ENCODE measurements around the gene DRD4. TPM values are rescaled to one million over a fixed set of nuclear protein-coding genes. Genes with fewer than 3 reads are reported as not detected.

DRD4 gene
- total and polyA plus RNA-seq, 2 of the 8 experiments (the other 6 are each of a cell fraction or from before 2014, with no cell fraction given), result 3.4 to 4.9 TPM

GRCh38 chr11:629237-629583 is 7.9 kb upstream of the DRD4 start:
- Histone ChIP-seq H3K18ac (ENCODE audit: extremely low read depth, low read length) (no peak overlapping the region), H3K23me2 (ENCODE audit: low read depth, low read length) (no peaks in the 10 kb centered on the region; the same call in 1 of the 2 replicates), H3K4me2 (ENCODE audit: insufficient read depth in 1 of 2, low read depth in 2 of 2, low read length in 2 of 2) (no peak overlapping the region), H3K4ac (replicated peaks; ENCODE audit: insufficient read length, low read depth, low read length) (no peak overlapping the region), H3K4me1 (replicated peaks in 1 of 4; ENCODE audit: control insufficient read depth in 3 of 4, insufficient read depth in 4 of 4, low read length in 3 of 4) (peaks cover 0 to 6% (median under 1%) of the 10 kb centered on the region in 4 experiments; a peak in 2 of 7 replicates), H2AK5ac (ENCODE audit: low read depth, low read length) (no peak overlapping the region), H4K20me1 (replicated peaks in 1 of 2; ENCODE audit: control insufficient read depth in 1 of 2, insufficient read depth in 2 of 2, low read length in 2 of 2) (peaks cover 0 to 7% of the 10 kb centered on the region in 2 experiments), H2BK5ac (ENCODE audit: low read depth, low read length) (no peak overlapping the region), H2BK12ac (ENCODE audit: low read depth, low read length) (no peak overlapping the region), H2AFZ (ENCODE audit: low read length) (no peak overlapping the region), H3K14ac (ENCODE audit: insufficient read length) (no peak overlapping the region), H3K79me2 (ENCODE audit: control insufficient read depth in 1 of 2, insufficient read depth in 2 of 2, low read length in 2 of 2) (no peaks in the 10 kb centered on the region), H3K9me3 (ENCODE audit: insufficient read depth in 2 of 2, low read depth in 1 of 2, low read length in 1 of 2) (no peaks in the 10 kb centered on the region), H4K91ac (replicated peaks; ENCODE audit: insufficient read length, low read length) (no peak overlapping the region), H2BK120ac (replicated peaks; ENCODE audit: low read depth, low read length) (no peak overlapping the region), H4K5ac (ENCODE audit: insufficient read length, low read depth, low read length) (no peak overlapping the region), H3K4me3 (ENCODE audit: extremely low read depth in 1 of 4, insufficient read depth in 2 of 4, low read depth in 3 of 4, low read length in 4 of 4) (no peak overlapping the region), H4K8ac (ENCODE audit: extremely low read depth, insufficient read depth, low read length) (no peak overlapping the region), H3K79me1 (ENCODE audit: low read depth, low read length) (no peaks in the 10 kb centered on the region), H3K56ac (replicated peaks; ENCODE audit: insufficient read length, low read depth, low read length) (no peak overlapping the region), H2BK20ac (ENCODE audit: low read length) (no peak overlapping the region), H2BK15ac (ENCODE audit: low read length) (no peak overlapping the region), H3K27me3 (replicated peaks in 1 of 4; ENCODE audit: control insufficient read depth in 3 of 4, extremely low read depth in 1 of 4, insufficient read depth in 3 of 4, low read length in 3 of 4) (peaks cover 3 to 14% (median 10%) of the 10 kb centered on the region in 4 experiments; a peak in 6 of 7 replicates), H3K9ac (replicated peaks in 1 of 4; ENCODE audit: extremely low read depth in 1 of 4, low read depth in 3 of 4, low read length in 3 of 4) (no peak overlapping the region), H3K23ac (ENCODE audit: insufficient read length) (no peak overlapping the region), H3K27ac (ENCODE audit: low read depth, low read length) (no peak overlapping the region), H3K36me3 (ENCODE audit: control insufficient read depth in 2 of 4, insufficient read depth in 4 of 4, low read length in 3 of 4) (no peaks in the 10 kb centered on the region)
- CTCF ChIA-PET (ENCODE audit: partially characterized antibody), result interaction anchor here (0.7 kb wide), 1 partner anchor 61 kb away, joined by 3 read pairs; no protein-coding TSS in a partner anchor
- POLR2A ChIA-PET (ENCODE audit: partially characterized antibody), result interaction anchor here (1.3 kb wide), 1 partner anchor 10 kb away, joined by 6 read pairs; no protein-coding TSS in a partner anchor
- DNase-seq (ENCODE audit: low read depth in 1 of 2, low spot score in 2 of 2) (peak in 1 of 2 experiments; percentile 46), FAIRE-seq (no peak)
- 72% methylated on average over 10 of the region's 10 CpGs; no CpG with 5 or more reads in 1 of the 2 experiments for WGBS, 2 experiments (ENCODE audit: extremely low coverage in 1 of 2, insufficient coverage in 1 of 2, insufficient read length in 1 of 2, insufficient replicate concordance in 2 of 2, low coverage in 1 of 2, low lambda C conversion rate in 2 of 2, missing lambda C conversion rate in 1 of 2)
- TF ChIP-seq CTCF (IDR thresholded peaks at IDR 0.05; ENCODE audit: control extremely low read depth in 1 of 3, insufficient read depth in 1 of 3, low read depth in 1 of 3, low read length in 3 of 3) (peak; percentile 5 to 25 (median 14); a peak in 2 of 4 replicates), MAX (IDR thresholded peaks at IDR 0.05) (no peak), RAD21 (IDR thresholded peaks at IDR 0.05 in 1 of 2, conservative IDR thresholded peaks at IDR 0.05 in 1 of 2; ENCODE audit: low read depth in 2 of 2, low read length in 2 of 2) (peak in 1 of 2 experiments; percentile 37; a peak in 3 of 4 replicates)

Data from H1 (cell line).